OCI-LY1 (cell line): Measurements from ENCODE around the gene DTL.

Source experiments
- CTCF ChIP-seq: fragments of 200-600 bp; sonication (generic), shearing (Covaris generic); IDR thresholded peaks from 2 replicates; pipeline ENCODE4 v1.5.1; 2017; ENCODE audit warnings: mild to moderate bottlenecking, antibody characterized with exemption, low read length, moderate library complexity, mixed read lengths
- EZH2 ChIP-seq: fragments of 200-600 bp; sonication (generic), shearing (Covaris generic); IDR thresholded peaks from 2 replicates; pipeline ENCODE4 v1.8.0; 2017; ENCODE audit warnings: borderline replicate concordance, mixed run types, mild to moderate bottlenecking, antibody characterized with exemption, low read length, moderate library complexity, mixed read lengths

GRCh38 chr1:212044851-212045250 lies 9.3 kb downstream of the DTL start:
- TF ChIP-seq CTCF (no peak), EZH2 (no peak)
